H1 (cell line): ENCODE data around the gene ADAMTS13. TPM values are rescaled to one million over a fixed set of nuclear protein-coding genes. Genes with fewer than 3 reads are reported as not detected.

ENCODE experiments used
- GTF2F1 ChIP-seq: IDR thresholded peaks from 2 replicates; pipeline ENCODE4 v1.6.1; 2012; ENCODE audit warnings: low read depth, low read length, improper control_type of control experiment, borderline replicate concordance
- KDM5A ChIP-seq: fragments of 200-600 bp; IDR thresholded peaks from 2 replicates; pipeline ENCODE4 v1.7.1; 2012; ENCODE audit warnings: mild to moderate bottlenecking, low read length, inconsistent platforms, mixed read lengths
- RBBP5 ChIP-seq: IDR thresholded peaks from 2 replicates; pipeline ENCODE4 v1.7.1; 2012; ENCODE audit warnings: low read depth, mild to moderate bottlenecking, inconsistent platforms, low read length, moderate library complexity, borderline replicate concordance
- RXRA ChIP-seq: IDR thresholded peaks from 2 replicates; pipeline ENCODE4 v1.6.1; 2011; ENCODE audit warnings: low read depth, mild to moderate bottlenecking, low read length, moderate library complexity; ENCODE audit not compliant: insufficient read depth
- SIX5 ChIP-seq: IDR thresholded peaks from 2 replicates; pipeline ENCODE4 v1.6.1; 2011; ENCODE audit warnings: mild to moderate bottlenecking, low read depth, low read length
- polyA plus RNA-seq, 7 experiments: library from polyadenylated mRNA; depleted of rRNA in 3 of 7; stranded (reverse) in 5 of 7; unstranded in 2 of 7; fragments of >200 nt in 5 of 7; fragments of 200-250 nt in 2 of 7; gene quantifications; 1 replicate in 5 of 7; 2 replicates in 1 of 7; 4 replicates in 1 of 7; pipeline versions ENCODE4 v1.2.1 to v1.2.3, GENCODE V29; 2011 to 2013; ENCODE audit warnings: missing spikeins in 2 of 7, mixed read lengths in 2 of 7
- total RNA-seq: library from RNA; stranded (reverse); fragmentation: NEBNext Ultra II Directional; extraction: Animal tissue kit (Norgen Biotek cat#: 25700); gene quantifications from 2 replicates; pipeline ENCODE4 v1.2.1, GENCODE V29; 2021
- TF ChIP-seq, protein P1 (sequence below): fragments of 300-600 bp; sonication (generic); IDR thresholded peaks from 2 replicates; pipeline ENCODE4 v1.7.1; 2012; ENCODE audit warnings: low read length, moderate library complexity, mild to moderate bottlenecking, inconsistent platforms; ENCODE audit not compliant: insufficient replicate concordance
- TF ChIP-seq, protein P2 (sequence below): IDR thresholded peaks from 2 replicates; pipeline ENCODE4 v1.6.1; 2011; ENCODE audit warnings: low read depth, mild to moderate bottlenecking, low read length; ENCODE audit not compliant: insufficient read depth

The ADAMTS13 gene
- total and polyA plus RNA-seq, 2 of the 8 experiments (the other 6 are each of a cell fraction or from before 2014, with no cell fraction given) = 4.4 to 5.8 TPM

DNA sequence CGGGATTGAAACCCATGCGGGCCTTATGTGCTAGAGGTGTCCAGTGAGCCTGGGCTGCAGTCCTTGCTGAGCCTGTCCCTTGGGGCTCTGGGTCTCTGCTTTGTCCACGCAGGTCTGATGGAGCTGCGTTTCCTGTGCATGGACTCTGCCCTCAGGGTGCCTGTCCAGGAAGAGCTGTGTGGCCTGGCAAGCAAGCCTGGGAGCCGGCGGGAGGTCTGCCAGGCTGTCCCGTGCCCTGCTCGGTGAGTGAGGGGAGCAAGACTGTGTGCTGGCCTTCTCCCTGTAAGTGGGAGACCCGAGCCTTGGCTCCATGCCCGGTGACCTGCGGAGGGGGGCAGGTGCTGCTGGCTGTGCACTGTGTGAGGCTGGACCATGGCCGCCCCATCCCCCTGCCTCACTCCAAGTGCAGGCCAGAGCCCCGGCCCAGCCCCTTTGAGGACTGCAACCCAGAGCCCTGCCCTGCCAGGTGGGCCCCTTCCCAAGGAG lies 26.4 kb downstream of the ADAMTS13 start (continued):
- TF ChIP-seq, protein P1, sequence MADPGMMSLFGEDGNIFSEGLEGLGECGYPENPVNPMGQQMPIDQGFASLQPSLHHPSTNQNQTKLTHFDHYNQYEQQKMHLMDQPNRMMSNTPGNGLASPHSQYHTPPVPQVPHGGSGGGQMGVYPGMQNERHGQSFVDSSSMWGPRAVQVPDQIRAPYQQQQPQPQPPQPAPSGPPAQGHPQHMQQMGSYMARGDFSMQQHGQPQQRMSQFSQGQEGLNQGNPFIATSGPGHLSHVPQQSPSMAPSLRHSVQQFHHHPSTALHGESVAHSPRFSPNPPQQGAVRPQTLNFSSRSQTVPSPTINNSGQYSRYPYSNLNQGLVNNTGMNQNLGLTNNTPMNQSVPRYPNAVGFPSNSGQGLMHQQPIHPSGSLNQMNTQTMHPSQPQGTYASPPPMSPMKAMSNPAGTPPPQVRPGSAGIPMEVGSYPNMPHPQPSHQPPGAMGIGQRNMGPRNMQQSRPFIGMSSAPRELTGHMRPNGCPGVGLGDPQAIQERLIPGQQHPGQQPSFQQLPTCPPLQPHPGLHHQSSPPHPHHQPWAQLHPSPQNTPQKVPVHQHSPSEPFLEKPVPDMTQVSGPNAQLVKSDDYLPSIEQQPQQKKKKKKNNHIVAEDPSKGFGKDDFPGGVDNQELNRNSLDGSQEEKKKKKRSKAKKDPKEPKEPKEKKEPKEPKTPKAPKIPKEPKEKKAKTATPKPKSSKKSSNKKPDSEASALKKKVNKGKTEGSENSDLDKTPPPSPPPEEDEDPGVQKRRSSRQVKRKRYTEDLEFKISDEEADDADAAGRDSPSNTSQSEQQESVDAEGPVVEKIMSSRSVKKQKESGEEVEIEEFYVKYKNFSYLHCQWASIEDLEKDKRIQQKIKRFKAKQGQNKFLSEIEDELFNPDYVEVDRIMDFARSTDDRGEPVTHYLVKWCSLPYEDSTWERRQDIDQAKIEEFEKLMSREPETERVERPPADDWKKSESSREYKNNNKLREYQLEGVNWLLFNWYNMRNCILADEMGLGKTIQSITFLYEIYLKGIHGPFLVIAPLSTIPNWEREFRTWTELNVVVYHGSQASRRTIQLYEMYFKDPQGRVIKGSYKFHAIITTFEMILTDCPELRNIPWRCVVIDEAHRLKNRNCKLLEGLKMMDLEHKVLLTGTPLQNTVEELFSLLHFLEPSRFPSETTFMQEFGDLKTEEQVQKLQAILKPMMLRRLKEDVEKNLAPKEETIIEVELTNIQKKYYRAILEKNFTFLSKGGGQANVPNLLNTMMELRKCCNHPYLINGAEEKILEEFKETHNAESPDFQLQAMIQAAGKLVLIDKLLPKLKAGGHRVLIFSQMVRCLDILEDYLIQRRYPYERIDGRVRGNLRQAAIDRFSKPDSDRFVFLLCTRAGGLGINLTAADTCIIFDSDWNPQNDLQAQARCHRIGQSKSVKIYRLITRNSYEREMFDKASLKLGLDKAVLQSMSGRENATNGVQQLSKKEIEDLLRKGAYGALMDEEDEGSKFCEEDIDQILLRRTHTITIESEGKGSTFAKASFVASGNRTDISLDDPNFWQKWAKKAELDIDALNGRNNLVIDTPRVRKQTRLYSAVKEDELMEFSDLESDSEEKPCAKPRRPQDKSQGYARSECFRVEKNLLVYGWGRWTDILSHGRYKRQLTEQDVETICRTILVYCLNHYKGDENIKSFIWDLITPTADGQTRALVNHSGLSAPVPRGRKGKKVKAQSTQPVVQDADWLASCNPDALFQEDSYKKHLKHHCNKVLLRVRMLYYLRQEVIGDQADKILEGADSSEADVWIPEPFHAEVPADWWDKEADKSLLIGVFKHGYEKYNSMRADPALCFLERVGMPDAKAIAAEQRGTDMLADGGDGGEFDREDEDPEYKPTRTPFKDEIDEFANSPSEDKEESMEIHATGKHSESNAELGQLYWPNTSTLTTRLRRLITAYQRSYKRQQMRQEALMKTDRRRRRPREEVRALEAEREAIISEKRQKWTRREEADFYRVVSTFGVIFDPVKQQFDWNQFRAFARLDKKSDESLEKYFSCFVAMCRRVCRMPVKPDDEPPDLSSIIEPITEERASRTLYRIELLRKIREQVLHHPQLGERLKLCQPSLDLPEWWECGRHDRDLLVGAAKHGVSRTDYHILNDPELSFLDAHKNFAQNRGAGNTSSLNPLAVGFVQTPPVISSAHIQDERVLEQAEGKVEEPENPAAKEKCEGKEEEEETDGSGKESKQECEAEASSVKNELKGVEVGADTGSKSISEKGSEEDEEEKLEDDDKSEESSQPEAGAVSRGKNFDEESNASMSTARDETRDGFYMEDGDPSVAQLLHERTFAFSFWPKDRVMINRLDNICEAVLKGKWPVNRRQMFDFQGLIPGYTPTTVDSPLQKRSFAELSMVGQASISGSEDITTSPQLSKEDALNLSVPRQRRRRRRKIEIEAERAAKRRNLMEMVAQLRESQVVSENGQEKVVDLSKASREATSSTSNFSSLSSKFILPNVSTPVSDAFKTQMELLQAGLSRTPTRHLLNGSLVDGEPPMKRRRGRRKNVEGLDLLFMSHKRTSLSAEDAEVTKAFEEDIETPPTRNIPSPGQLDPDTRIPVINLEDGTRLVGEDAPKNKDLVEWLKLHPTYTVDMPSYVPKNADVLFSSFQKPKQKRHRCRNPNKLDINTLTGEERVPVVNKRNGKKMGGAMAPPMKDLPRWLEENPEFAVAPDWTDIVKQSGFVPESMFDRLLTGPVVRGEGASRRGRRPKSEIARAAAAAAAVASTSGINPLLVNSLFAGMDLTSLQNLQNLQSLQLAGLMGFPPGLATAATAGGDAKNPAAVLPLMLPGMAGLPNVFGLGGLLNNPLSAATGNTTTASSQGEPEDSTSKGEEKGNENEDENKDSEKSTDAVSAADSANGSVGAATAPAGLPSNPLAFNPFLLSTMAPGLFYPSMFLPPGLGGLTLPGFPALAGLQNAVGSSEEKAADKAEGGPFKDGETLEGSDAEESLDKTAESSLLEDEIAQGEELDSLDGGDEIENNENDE = no peak
- TF ChIP-seq RXRA (no peak), KDM5A (no peak), RBBP5 (no peak), GTF2F1 (no peak), SIX5 (no peak)
- TF ChIP-seq, protein P2, sequence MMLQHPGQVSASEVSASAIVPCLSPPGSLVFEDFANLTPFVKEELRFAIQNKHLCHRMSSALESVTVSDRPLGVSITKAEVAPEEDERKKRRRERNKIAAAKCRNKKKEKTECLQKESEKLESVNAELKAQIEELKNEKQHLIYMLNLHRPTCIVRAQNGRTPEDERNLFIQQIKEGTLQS = no peak
